GM12872 (cell line): ENCODE data around the gene LCNL1.

Experiments used
- TF ChIP-seq, protein P1 (sequence below): IDR thresholded peaks from 3 replicates; pipeline ENCODE4 v1.5.1; 2011; ENCODE audit warnings: low read depth, mild to moderate bottlenecking, low read length, moderate library complexity; ENCODE audit not compliant: insufficient read depth

Gene LCNL1

GRCh38 chr9:136958898-136959850 lies 23.6 kb upstream of the LCNL1 start:
- TF ChIP-seq, protein P1, sequence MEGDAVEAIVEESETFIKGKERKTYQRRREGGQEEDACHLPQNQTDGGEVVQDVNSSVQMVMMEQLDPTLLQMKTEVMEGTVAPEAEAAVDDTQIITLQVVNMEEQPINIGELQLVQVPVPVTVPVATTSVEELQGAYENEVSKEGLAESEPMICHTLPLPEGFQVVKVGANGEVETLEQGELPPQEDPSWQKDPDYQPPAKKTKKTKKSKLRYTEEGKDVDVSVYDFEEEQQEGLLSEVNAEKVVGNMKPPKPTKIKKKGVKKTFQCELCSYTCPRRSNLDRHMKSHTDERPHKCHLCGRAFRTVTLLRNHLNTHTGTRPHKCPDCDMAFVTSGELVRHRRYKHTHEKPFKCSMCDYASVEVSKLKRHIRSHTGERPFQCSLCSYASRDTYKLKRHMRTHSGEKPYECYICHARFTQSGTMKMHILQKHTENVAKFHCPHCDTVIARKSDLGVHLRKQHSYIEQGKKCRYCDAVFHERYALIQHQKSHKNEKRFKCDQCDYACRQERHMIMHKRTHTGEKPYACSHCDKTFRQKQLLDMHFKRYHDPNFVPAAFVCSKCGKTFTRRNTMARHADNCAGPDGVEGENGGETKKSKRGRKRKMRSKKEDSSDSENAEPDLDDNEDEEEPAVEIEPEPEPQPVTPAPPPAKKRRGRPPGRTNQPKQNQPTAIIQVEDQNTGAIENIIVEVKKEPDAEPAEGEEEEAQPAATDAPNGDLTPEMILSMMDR: no peak

DNA sequence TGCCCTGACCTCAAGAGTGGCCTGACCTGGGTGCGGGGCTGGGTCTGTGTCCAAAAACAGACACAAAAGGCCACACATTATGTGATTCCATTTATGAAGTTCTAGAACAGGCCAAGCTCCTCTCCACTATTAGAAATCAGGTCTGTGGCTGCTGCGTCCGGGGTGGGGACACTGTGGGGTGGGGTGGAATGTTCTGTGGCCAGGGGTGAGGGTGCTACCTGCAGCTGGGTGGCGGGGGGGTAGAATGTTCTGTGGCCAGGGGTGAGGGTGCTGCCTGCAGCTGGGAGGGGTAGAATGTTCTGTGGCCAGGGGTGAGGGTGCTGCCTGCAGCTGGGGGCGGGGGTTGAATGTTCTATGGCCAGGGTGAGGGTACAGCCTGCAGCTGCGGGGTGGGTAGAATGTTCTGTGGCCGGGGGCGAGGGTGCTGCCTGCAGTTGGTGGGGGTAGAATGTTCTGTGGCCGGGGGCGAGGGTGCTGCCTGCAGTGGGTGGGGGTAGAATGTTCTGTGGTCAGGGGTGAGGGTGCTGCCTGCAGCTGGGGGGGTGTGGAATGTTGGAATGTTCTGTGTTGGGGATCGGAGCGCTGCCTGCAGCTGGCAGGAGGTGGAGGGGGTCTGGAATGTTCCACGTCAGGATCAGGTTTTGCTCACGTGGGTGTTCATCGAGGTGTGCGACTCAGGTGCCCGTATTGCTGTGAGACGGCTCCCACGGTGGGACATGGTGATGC lies 22.4 kb upstream of the LCNL1 start:
- TF ChIP-seq, protein P1: no peak

GRCh38 chr9:136960938-136961275 lies 21.9 kb upstream of the LCNL1 start:
- TF ChIP-seq, protein P1: no peak

DNA sequence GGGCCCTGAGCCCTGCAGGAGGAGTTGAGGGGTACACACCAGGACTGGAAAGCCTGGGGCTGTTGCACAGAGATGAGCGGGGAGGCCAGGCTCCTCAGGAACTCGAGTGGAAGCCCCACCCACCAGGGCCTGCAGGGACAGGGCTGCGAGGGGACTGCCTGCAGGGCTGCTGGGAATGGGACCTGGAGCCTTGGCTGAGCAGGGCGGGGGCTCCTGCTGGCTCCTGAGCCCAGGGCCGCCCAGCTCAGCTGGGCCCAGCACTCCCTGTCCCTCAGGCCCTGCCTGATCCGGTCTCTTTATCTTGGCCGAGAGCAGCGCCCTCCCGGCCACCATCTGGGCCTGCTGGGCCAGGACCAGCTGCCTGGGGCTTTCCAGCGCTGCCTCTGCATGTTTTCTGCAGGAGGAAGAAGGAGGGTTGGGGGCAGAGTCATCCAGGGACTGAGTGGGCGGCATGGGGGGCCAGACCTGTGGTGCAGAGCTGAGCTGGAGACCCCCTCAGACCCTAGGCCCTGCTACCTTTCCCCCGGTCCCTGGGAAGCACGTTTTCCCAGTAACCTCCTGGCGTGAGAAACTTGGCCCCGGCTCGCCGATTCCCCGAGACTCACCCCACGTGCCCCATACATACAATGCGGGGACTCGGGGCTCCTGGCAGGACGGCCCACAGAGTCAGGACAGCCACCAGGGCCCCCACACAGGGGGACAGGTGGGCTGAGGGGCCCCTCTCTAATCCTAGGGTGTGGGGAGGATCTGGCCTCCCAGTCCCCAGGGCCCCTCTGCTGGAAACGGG lies 21.3 kb upstream of the LCNL1 start:
- TF ChIP-seq, protein P1: no peak

DNA sequence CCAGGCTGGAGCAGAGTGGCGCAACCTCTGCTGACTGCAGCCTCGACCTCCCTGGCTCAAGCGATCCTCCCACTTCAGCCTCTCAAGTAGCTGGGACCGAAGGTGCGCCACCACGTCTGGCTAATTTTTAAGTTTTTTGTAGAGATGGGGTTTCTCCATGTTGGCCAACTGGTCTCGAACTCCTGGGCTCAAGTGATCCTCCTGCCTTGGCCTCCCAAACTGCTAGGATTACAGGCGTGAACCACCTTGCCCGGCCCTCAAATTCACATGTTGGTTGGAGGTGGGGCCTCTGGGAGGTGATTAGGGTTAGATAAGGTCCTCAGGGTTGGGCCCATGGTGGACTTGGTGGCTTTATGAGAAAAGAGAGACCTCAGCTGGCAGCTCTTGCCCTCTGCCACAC lies 20.6 kb upstream of the LCNL1 start:
- TF ChIP-seq, protein P1: no peak

DNA sequence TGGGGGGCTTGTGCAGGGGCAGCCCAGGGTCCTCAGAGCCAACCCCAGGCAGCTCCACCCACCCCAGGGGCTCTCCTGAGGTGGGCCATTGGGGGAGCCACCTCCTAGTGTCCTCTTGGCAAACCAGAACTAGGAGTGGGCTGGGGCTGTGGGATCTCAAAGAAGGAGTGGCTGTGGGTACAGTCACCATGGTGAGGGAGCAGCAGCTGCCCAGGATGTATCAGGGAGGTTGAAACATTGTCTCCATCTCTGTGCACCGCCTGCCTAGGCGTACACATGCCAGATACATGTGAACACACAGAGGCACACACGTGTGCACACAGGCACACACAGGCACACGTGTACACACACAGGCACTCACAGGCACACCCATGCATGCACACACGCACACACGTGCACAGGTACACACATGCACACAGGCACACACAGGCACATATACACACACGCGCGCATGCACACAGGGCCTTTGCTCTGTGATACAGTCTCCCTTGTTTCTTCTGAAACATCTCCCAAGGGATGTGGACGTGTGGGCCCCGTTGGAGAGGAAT lies 20.0 kb upstream of the LCNL1 start:
- TF ChIP-seq, protein P1: no peak
